G401 (cell line): ENCODE results near the gene SCAMP2. TPM values are rescaled to one million over a fixed set of nuclear protein-coding genes. Genes with fewer than 3 reads are reported as not detected.
A peak's percentile ranks its signal among the peaks of the same experiment; 100 is the strongest.

Source experiments
- DNase-seq: peaks from one replicate; pipeline ENCODE4 v3.0.0-alpha.2; 2015; ENCODE audit warnings: low spot score
- in situ Hi-C: cut with HindIII; loops from 2 replicates; pipeline ENCODE4 v1.10.0; 2016; ENCODE audit warnings: low sequenced_read_pairs, mixed read lengths
- total RNA-seq: library from RNA; depleted of rRNA; stranded (reverse); fragments of >200 nt; shearing (Covaris generic); gene quantifications from 2 replicates; pipeline ENCODE4 v1.2.3, GENCODE V29; 2014

Gene SCAMP2
- total RNA-seq, 1 experiment from 2014 or later: 13.2 TPM

GRCh38 chr15:74867466-74868038 lies 5.6 kb downstream of the SCAMP2 start:
- DNase-seq: no peak

GRCh38 chr15:74866090-74866489 lies 7.1 kb downstream of the SCAMP2 start:
- no peak for DNase-seq
- in situ Hi-C loops: no loop called here

More at GRCh38 chr15:74867466-74868038, 5.6 kb downstream of the SCAMP2 start:
- in situ Hi-C loops: no loop called here

GRCh38 chr15:74865316-74865715 lies 7.8 kb downstream of the SCAMP2 start:
- DNase-seq: no peak
- in situ Hi-C loops: no loop called here

DNA sequence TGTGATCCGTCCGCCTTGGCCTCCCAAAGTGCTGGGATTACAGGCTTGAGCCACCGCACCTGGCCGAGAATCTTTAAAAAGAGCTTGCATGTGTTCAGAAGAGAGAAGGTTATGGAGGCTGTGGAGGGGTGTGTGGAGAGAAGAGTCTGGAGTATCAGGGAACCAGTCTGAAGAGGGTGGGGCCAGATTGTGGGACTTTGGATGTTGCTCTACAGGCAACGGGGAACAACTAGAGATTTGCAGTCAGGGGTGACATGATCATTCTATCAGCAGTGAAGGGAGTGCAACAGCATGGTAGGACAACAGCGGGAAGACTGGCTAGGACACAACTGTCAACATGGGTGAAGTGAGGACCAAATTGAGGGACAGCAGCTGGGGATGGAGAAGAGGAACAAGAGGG lies 8.9 kb downstream of the SCAMP2 start:
- DNase-seq: no peak
- in situ Hi-C loops: no loop called here

GRCh38 chr15:74863239-74864056 lies 9.7 kb downstream of the SCAMP2 start:
- no peak for DNase-seq

GRCh38 chr15:74858369-74858740 lies 14.8 kb downstream of the SCAMP2 start:
- in situ Hi-C loops: no loop called here
- DNase-seq: no peak

More at GRCh38 chr15:74863239-74864056, 9.7 kb downstream of the SCAMP2 start:
- in situ Hi-C loops: no loop called here

DNA sequence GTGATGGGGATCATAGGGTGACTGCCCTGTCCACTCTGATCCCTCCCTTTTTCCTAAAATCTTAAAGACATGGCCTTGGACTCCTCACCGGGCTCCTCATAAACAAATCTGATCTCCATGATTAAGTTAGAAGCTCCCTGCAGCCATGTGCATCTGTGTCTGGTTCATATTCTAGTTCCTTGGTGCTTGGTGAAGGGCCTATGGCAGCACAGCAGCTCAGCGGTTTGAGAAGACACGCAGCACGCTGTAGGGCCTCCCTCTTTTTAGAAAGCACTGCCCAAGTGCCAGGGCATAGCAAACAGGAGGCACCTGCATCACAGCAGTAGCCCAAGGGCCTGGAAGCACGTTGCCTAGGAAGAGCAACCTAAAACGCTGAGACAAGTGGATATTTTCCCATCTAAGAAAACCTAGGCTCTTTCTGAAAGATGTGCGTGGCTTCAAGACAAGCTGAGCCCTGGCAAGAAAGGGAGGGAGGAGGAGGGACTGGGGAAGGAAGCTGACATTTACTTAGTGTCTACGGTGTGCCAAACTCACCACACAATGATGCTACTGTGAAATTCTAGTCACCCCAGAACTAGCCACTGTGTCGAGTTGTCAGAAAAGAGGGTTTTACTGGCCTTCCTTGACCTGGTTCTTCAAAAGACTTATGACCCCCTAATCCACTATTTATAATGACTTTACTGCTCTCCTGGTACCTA lies 15.3 kb downstream of the SCAMP2 start:
- in situ Hi-C loops: no loop called here
- DNase-seq: peak; percentile 50

DNA sequence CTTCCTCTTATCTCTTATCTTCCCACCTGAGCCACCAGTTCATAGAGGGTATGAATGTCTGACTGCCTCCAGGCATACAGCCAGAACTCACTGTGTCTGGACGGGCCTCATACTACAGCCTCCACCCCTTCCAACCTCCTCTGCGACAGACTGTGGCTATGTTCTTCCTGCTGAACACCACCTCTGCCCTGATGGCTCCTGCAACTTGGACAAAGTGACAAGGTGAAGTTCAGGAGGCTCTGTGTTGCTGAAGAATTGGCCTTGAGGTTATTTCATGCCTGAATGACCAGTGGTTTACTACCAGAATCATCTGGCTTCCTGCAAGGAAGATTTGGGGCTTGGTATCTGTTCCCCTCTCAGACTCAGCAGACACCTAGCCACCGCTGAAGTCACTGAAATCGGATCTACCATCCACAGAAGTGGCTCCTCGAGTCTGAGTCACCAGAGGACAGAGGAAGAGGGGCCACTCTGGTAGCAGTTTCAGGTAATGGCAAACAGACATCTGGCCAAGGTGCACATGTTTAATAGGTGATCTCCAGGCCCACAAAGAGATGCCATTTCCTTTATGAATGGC lies 16.0 kb downstream of the SCAMP2 start:
- no peak for DNase-seq
- in situ Hi-C loops: no loop called here

DNA sequence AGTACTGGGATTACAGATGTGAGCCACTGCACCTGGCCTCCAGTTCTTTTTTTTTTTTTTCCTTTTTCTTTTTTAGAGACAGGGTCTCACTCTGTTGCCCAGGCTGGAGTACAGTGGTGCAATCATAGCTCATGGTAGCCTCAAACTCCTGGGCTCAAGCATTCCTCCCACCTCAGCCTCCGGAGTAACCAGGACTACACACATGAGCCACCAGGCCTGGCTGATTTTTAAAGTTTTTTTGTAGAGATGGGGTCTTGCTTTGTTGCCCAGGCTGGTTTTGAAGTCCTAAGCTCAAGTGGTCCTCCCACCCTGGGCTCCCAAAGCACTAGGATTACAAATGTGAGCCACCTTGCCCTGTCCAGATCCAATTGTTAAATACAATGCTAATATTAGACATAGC lies 16.6 kb downstream of the SCAMP2 start:
- in situ Hi-C loops: no loop called here
- DNase-seq: no peak

DNA sequence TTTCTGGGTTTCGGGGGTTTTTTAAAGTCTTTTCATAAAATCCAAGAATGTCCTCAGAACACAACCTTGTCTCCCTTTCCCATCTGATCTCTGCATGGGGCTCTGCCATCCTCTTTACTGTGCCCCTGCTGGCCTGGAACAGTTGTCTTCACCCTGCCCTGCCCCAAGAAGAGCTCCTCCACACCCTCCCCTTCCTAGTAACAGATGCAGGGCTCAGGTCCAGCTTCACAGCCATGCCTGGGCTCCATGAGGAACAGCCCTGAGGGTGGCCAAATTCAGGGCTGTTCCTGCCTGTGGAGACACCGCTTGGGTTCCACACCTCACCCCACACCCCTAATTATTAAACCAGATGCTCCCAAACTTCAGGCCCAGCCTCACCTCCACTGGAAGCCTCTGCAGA lies 17.3 kb downstream of the SCAMP2 start:
- in situ Hi-C loops: no loop called here
- no peak for DNase-seq

DNA sequence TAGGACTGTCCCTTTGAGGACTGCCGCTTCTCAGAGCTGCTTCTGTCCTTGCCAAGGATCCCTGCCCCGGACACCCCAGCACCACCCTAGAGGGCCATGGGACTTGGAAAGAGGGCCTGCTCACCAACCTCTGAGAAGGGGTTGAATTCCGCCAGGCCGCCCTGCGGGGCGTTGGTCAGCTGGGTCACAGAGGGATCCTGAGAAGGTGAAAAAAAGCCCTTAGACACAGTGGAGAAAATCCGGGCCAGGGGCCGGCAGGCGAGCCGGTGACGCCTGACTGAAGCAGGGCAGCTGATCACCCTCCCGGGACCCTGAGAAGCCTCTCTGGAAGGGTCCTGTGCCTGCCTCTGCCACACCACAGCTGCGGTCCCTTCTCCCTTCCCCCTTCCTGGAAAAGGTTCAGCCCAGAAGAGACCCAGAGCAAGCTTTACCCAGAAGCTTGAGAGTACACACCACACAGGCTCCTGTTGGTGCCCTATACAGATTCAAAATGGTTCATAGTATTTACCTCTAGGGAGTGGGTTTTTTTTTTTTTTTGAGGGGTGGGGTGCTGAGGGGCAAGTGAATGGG lies 18.6 kb downstream of the SCAMP2 start:
- in situ Hi-C loops: no loop called here
- no peak for DNase-seq

DNA sequence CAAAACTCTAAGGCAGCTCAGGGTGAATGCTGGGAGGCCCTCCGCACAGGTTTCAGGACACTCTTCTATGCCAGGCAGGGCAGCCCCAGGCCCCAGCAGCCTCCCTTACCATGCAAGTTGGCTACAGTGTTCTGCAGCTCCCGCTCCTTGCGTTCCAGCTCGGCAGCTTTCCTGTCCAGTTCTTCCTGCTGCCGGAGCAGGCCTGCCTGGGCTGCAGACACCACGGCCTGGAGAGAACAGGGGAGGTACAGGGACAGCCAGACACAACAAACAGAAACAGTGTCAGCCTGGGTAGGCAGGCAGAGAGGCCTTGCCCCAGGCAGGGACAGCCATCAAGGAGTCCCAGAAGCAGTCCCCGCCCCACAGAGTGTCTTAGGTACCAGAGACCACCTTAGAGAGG lies 21.2 kb downstream of the SCAMP2 start:
- in situ Hi-C loops: no loop called here
- DNase-seq: no peak

- in situ Hi-C loops: no loop called here
- no peak for DNase-seq
Measured at GRCh38 chr15:74850393-74850792, 22.8 kb downstream of the SCAMP2 start.

GRCh38 chr15:74847432-74847831 lies 25.7 kb downstream of the SCAMP2 start:
- no peak for DNase-seq
- in situ Hi-C loops: no loop called here

- no peak for DNase-seq
- in situ Hi-C loops: no loop called here
Measured at GRCh38 chr15:74845581-74845980, 27.6 kb downstream of the SCAMP2 start.

- in situ Hi-C loops: no loop called here
- DNase-seq: no peak
Measured at GRCh38 chr15:74845208-74845568, 28.0 kb downstream of the SCAMP2 start.

DNA sequence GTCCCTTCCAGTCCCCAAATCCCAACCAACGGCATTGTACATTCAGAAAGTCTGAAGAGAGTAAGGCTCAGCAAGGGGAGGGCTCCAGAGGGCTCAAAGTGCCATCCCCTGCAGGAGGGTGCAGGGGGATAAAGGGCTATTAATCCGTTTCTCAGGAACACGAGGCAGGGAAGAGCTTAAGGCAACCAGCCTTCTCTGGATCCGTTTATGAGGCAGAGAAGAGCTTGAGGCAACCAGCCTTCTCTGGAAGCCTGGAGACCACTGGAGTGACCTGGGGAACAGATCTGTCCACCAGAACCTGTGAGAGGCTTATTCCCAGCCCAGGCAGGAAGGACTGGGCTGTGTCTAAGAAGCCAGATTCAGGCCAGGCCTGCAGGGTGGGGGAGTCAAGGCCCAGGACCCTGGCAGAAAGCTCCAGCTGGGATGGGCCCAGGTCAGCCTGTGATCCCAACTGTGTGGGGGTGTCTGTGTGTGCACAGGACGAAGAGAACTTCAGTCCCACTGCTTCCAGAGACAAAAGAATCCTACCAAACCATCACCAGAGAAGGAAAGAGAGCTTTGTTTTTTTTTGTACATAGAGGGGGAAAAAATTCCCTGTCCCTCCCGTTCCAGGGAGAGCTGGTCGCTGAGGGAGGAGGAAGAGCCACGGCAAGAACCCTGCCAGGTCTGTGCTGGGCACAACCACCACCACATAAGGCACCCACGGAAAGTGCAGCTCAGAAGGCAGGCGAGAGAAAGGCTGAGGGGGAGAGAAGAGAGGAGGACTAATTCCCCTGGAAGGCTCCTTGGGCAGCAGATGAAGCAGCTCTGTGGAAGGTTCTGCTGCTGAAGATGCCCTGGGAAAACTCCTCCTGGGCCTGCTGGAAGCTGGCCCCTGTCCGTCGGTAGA lies 28.6 kb downstream of the SCAMP2 start:
- no peak for DNase-seq
- in situ Hi-C loops: loop anchor here (5.0 kb wide), 1 partner anchor 77 kb away; no protein-coding TSS in a partner anchor

DNA sequence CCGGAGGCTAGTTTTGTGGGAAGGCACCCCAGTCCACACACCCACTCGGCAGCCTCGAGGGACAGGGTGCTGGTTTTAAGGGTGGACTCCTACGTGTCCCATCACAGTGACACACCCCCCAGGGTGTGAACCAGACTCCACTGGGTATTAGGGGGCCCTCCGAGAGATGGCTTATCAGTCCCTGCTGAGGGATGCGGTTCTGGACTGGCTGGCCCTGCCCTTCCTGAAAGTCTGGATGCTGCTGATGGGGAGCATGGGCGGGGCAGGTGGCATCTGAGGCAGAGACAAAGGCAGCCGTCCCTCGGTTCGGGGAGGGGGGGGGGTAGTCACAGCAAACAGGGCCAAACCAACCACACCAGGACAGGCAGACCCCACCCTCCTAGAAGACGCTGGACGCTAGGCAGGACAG lies 29.3 kb downstream of the SCAMP2 start:
- no peak for DNase-seq
- in situ Hi-C loops: loop anchor here (5.0 kb wide), 1 partner anchor 77 kb away; no protein-coding TSS in a partner anchor

DNA sequence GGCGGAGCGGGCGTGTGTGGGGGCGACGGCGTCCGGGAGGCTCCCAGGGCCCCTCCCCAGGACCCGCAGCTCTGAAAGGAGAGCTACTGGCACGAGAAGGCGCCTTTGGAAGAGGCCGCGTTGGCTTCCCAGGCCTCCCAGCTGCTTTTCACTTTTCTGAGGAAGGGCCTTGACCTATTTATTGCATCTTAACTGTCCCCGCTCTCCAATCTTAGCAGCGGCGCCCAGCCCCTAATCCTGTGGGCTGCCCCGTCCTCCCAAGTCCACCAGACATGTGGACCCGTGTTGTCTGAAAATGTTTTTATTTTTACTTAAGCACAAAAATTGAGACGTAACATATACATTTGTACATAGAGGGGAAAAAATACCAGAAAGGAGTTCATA lies 29.7 kb downstream of the SCAMP2 start:
- in situ Hi-C loops: loop anchor here (5.0 kb wide), 1 partner anchor 76 kb away; no protein-coding TSS in a partner anchor
- DNase-seq: no peak
